ENCODE results near the gene AADACL4. TPM values are rescaled to one million over a fixed set of nuclear protein-coding genes. Genes with fewer than 3 reads are reported as not detected.
"Not testable (repeated sequence)": the region's sequence is repeated elsewhere in the genome, so short reads cannot be mapped to it uniquely, and the experiment has no call there.

AADACL4 gene
- total RNA-seq, 1 experiment from 2014 or later = not detected

- BruUV-seq (replicated peaks); H3K4me1 ChIP-seq (ENCODE audit: control insufficient read depth, insufficient read depth, low read length); H3K4me3 ChIP-seq (ENCODE audit: low read depth in 2 of 2, low read length in 2 of 2); H3K27ac ChIP-seq (ENCODE audit: low read length); in situ Hi-C loops (cut with HindIII; ENCODE audit: low pct_unique_long_range_greater_than_20kb, low sequenced_read_pairs); CTCF ChIA-PET; H3K9me3 ChIP-seq (ENCODE audit: control insufficient read depth, insufficient read depth, low read depth, low read length); intact Hi-C loops (cut with micrococcal nuclease; ENCODE audit: unreplicated experiment); ATAC-seq; DNase-seq (ENCODE audit: low read depth, low spot score); H3K36me3 ChIP-seq (ENCODE audit: control insufficient read depth, insufficient read depth, low read length); POLR2A ChIA-PET: not testable (repeated sequence)
- peaks cover 11% of the 10 kb centered on the region for H3K27me3 ChIP-seq (ENCODE audit: control insufficient read depth, insufficient read depth, low read length)
Measured at GRCh38 chr1:12676122-12676521, 32.2 kb downstream of the AADACL4 start.

GRCh38 chr1:12677565-12677964 lies 33.7 kb downstream of the AADACL4 start:
- CTCF ChIA-PET = no interaction called here
- Histone ChIP-seq H3K9me3 (ENCODE audit: control insufficient read depth, insufficient read depth, low read depth, low read length) (no peaks in the 10 kb centered on the region), H3K4me1 (ENCODE audit: control insufficient read depth, insufficient read depth, low read length) (no peaks in the 10 kb centered on the region), H3K4me3 (ENCODE audit: low read depth in 2 of 2, low read length in 2 of 2) (no peak overlapping the region), H3K27me3 (ENCODE audit: control insufficient read depth, insufficient read depth, low read length) (peaks cover 11% of the 10 kb centered on the region), H3K27ac (ENCODE audit: low read length) (no peak overlapping the region), H3K36me3 (ENCODE audit: control insufficient read depth, insufficient read depth, low read length) (no peaks in the 10 kb centered on the region)
- intact Hi-C loops (cut with micrococcal nuclease; ENCODE audit: unreplicated experiment) = no loop called here
- TF ChIP-seq, protein P1, sequence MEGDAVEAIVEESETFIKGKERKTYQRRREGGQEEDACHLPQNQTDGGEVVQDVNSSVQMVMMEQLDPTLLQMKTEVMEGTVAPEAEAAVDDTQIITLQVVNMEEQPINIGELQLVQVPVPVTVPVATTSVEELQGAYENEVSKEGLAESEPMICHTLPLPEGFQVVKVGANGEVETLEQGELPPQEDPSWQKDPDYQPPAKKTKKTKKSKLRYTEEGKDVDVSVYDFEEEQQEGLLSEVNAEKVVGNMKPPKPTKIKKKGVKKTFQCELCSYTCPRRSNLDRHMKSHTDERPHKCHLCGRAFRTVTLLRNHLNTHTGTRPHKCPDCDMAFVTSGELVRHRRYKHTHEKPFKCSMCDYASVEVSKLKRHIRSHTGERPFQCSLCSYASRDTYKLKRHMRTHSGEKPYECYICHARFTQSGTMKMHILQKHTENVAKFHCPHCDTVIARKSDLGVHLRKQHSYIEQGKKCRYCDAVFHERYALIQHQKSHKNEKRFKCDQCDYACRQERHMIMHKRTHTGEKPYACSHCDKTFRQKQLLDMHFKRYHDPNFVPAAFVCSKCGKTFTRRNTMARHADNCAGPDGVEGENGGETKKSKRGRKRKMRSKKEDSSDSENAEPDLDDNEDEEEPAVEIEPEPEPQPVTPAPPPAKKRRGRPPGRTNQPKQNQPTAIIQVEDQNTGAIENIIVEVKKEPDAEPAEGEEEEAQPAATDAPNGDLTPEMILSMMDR (IDR thresholded peaks at IDR 0.05) = no peak
- TF ChIP-seq REST (IDR thresholded peaks at IDR 0.05; ENCODE audit: insufficient read depth in 1 of 2, low read depth in 2 of 2, low read length in 1 of 2) = no peak
- no peak for TF ChIP-seq SIN3A (IDR thresholded peaks at IDR 0.05; ENCODE audit: borderline replicate concordance, insufficient read depth, low read depth, low read length)
- TF ChIP-seq POLR2AphosphoS5 (IDR thresholded peaks at IDR 0.05; ENCODE audit: low read depth, low read length) = no peak
- TF ChIP-seq TCF7L2 (IDR thresholded peaks at IDR 0.05; ENCODE audit: low read depth, low read length) = no peak
- in situ Hi-C loops (cut with HindIII; ENCODE audit: low pct_unique_long_range_greater_than_20kb, low sequenced_read_pairs) = no loop called here
- no TSS peak for BruUV-seq (replicated peaks)
- ATAC-seq (no peak), DNase-seq (ENCODE audit: low read depth, low spot score) (no peak)
- POLR2A ChIA-PET = no interaction called here

- TF ChIP-seq TCF7L2 (IDR thresholded peaks at IDR 0.05; ENCODE audit: low read depth, low read length) (no peak), POLR2AphosphoS5 (IDR thresholded peaks at IDR 0.05; ENCODE audit: low read depth, low read length) (no peak), SIN3A (IDR thresholded peaks at IDR 0.05; ENCODE audit: borderline replicate concordance, insufficient read depth, low read depth, low read length) (no peak), REST (IDR thresholded peaks at IDR 0.05; ENCODE audit: insufficient read depth in 1 of 2, low read depth in 2 of 2, low read length in 1 of 2) (no peak)
- TF ChIP-seq, protein P1 (IDR thresholded peaks at IDR 0.05) = no peak
- no peak for ATAC-seq
Measured at GRCh38 chr1:12678350-12678749, 34.5 kb downstream of the AADACL4 start.

More at GRCh38 chr1:12678350-12678749, 34.5 kb downstream of the AADACL4 start:
- intact Hi-C loops (cut with micrococcal nuclease; ENCODE audit: unreplicated experiment) (no loop called here), in situ Hi-C loops (cut with HindIII; ENCODE audit: low pct_unique_long_range_greater_than_20kb, low sequenced_read_pairs) (no loop called here)
- no peaks in the 10 kb centered on the region for H3K36me3 ChIP-seq (ENCODE audit: control insufficient read depth, insufficient read depth, low read length)
- H3K27ac ChIP-seq (ENCODE audit: low read length) = no peak overlapping the region
- no peaks in the 10 kb centered on the region for H3K9me3 ChIP-seq (ENCODE audit: control insufficient read depth, insufficient read depth, low read depth, low read length)
- no TSS peak for BruUV-seq (replicated peaks)
- ChIA-PET CTCF (no interaction called here), POLR2A (no interaction called here)
- no peak for DNase-seq (ENCODE audit: low read depth, low spot score)
- no peak overlapping the region for H3K4me3 ChIP-seq (ENCODE audit: low read depth in 2 of 2, low read length in 2 of 2)
- H3K27me3 ChIP-seq (ENCODE audit: control insufficient read depth, insufficient read depth, low read length) = peaks cover 11% of the 10 kb centered on the region
- no peaks in the 10 kb centered on the region for H3K4me1 ChIP-seq (ENCODE audit: control insufficient read depth, insufficient read depth, low read length)

Measured in Panc1 (cell line).